HEK293 (cell line): ENCODE results near the gene ARV1.

ENCODE experiments used
- BCL11A ChIP-seq: fragments of 450-650 bp; formaldehyde crosslinking; IDR thresholded peaks from 2 replicates; pipeline ENCODE4 v1.5.1; 2016; ENCODE audit warnings: low read depth, missing biosample characterization, missing genetic modification characterization
- FEZF1 ChIP-seq: fragments of 450-650 bp; formaldehyde crosslinking; IDR thresholded peaks from 2 replicates; pipeline ENCODE4 v1.5.1; 2016; ENCODE audit warnings: missing biosample characterization, missing genetic modification characterization
- IKZF3 ChIP-seq: fragments of 450-650 bp; IDR thresholded peaks from 2 replicates; pipeline ENCODE4 v1.5.0; 2018; ENCODE audit warnings: missing biosample characterization, mild to moderate bottlenecking, missing genetic modification characterization, moderate library complexity
- KLF16 ChIP-seq: fragments of 450-650 bp; formaldehyde crosslinking; IDR thresholded peaks from 2 replicates; pipeline ENCODE4 v1.5.1; 2017; ENCODE audit warnings: missing biosample characterization, missing genetic modification characterization
- PBX3 ChIP-seq: sonication (generic); formaldehyde crosslinking; IDR thresholded peaks from 2 replicates; pipeline ENCODE4 v1.8.1; 2022; ENCODE audit warnings: mild to moderate bottlenecking, moderate library complexity, missing genetic modification reagents
- PRDM10 ChIP-seq: fragments of 450-650 bp; formaldehyde crosslinking; IDR thresholded peaks from 2 replicates; pipeline ENCODE4 v1.5.1; 2016; ENCODE audit warnings: missing biosample characterization, missing genetic modification characterization
- TCF7L2 ChIP-seq: IDR thresholded peaks from 2 replicates; pipeline ENCODE4 v1.6.1; 2011; ENCODE audit warnings: low read depth, mild to moderate bottlenecking, inconsistent platforms, low read length, moderate library complexity, borderline replicate concordance
- WT1 ChIP-seq: fragments of 450-650 bp; formaldehyde crosslinking; IDR thresholded peaks from 2 replicates; pipeline ENCODE4 v1.5.1; 2016; ENCODE audit warnings: missing biosample characterization, missing genetic modification characterization
- ZBTB11 ChIP-seq: fragments of 450-650 bp; formaldehyde crosslinking; conservative IDR thresholded peaks from 2 replicates; pipeline ENCODE4 v1.5.1; 2016; ENCODE audit warnings: low read depth, missing biosample characterization, missing genetic modification characterization
- ZBTB20 ChIP-seq: fragments of 450-650 bp; formaldehyde crosslinking; IDR thresholded peaks from 2 replicates; pipeline ENCODE4 v1.5.1; 2016; ENCODE audit warnings: missing biosample characterization, missing genetic modification characterization
- ZBTB21 ChIP-seq: fragments of 450-650 bp; formaldehyde crosslinking; IDR thresholded peaks from 2 replicates; pipeline ENCODE4 v1.5.1; 2017; ENCODE audit warnings: missing biosample characterization, missing genetic modification characterization
- ZNF10 ChIP-seq: fragments of 450-650 bp; formaldehyde crosslinking; IDR thresholded peaks from 2 replicates; pipeline ENCODE4 v1.5.1; 2017; ENCODE audit warnings: missing biosample characterization, missing genetic modification characterization
- ZNF112 ChIP-seq: fragments of 450-650 bp; formaldehyde crosslinking; IDR thresholded peaks from 2 replicates; pipeline ENCODE4 v1.5.0; 2017; ENCODE audit warnings: missing biosample characterization, missing genetic modification characterization
- ZNF148 ChIP-seq: fragments of 450-650 bp; formaldehyde crosslinking; IDR thresholded peaks from 2 replicates; pipeline ENCODE4 v1.5.0; 2017; ENCODE audit warnings: missing biosample characterization, missing genetic modification characterization, borderline replicate concordance
- ZNF157 ChIP-seq: fragments of 450-650 bp; formaldehyde crosslinking; IDR thresholded peaks from 2 replicates; pipeline ENCODE4 v1.5.1; 2016; ENCODE audit warnings: missing biosample characterization, missing genetic modification characterization
- ZNF202 ChIP-seq: fragments of 450-650 bp; formaldehyde crosslinking; IDR thresholded peaks from 2 replicates; pipeline ENCODE4 v1.5.1; 2016; ENCODE audit warnings: missing biosample characterization, missing genetic modification characterization, borderline replicate concordance
- ZNF521 ChIP-seq: fragments of 450-650 bp; formaldehyde crosslinking; IDR thresholded peaks from 2 replicates; pipeline ENCODE4 v1.5.1; 2017; ENCODE audit warnings: missing biosample characterization, mild to moderate bottlenecking, missing genetic modification characterization
- ZNF580 ChIP-seq: fragments of 450-650 bp; formaldehyde crosslinking; IDR thresholded peaks from 2 replicates; pipeline ENCODE4 v1.5.1; 2016; ENCODE audit warnings: missing biosample characterization, missing genetic modification characterization
- ZNF600 ChIP-seq: fragments of 450-650 bp; formaldehyde crosslinking; IDR thresholded peaks from 2 replicates; pipeline ENCODE4 v1.5.1; 2016; ENCODE audit warnings: missing biosample characterization, missing genetic modification characterization
- ZNF621 ChIP-seq: fragments of 450-650 bp; formaldehyde crosslinking; IDR thresholded peaks from 2 replicates; pipeline ENCODE4 v1.5.1; 2017; ENCODE audit warnings: missing biosample characterization, missing genetic modification characterization
- ZNF624 ChIP-seq: fragments of 450-650 bp; formaldehyde crosslinking; IDR thresholded peaks from 2 replicates; pipeline ENCODE4 v1.5.1; 2017; ENCODE audit warnings: missing biosample characterization, missing genetic modification characterization
- ZNF639 ChIP-seq: fragments of 450-650 bp; formaldehyde crosslinking; IDR thresholded peaks from 2 replicates; pipeline ENCODE4 v1.5.1; 2016; ENCODE audit warnings: missing biosample characterization, missing genetic modification characterization
- ZSCAN18 ChIP-seq: fragments of 450-650 bp; formaldehyde crosslinking; IDR thresholded peaks from 2 replicates; pipeline ENCODE4 v1.5.1; 2016; ENCODE audit warnings: missing biosample characterization, missing genetic modification characterization

Gene ARV1

GRCh38 chr1:230938924-230939368 lies 39.9 kb upstream of the ARV1 start (continued):
- TF ChIP-seq ZNF580 (tag by site-specific recombination) (peak; percentile 75; the same call in 1 of the 2 replicates), ZBTB20 (tag by site-specific recombination) (no peak), BCL11A (tag by site-specific recombination) (no peak), FEZF1 (tag by site-specific recombination) (peak; percentile 89), ZNF157 (tag by site-specific recombination) (no peak), ZNF202 (tag by site-specific recombination) (no peak), ZBTB11 (tag by site-specific recombination) (no peak), ZNF148 (no peak), TCF7L2 (peak; percentile 80; the same call in 1 of the 2 replicates), WT1 (0 out of 2 replicates have a peak, but pooled peaks have one; percentile 33), ZNF624 (tag by site-specific recombination) (no peak), ZNF112 (no peak), ZNF600 (tag by site-specific recombination) (peak; percentile 75), ZBTB21 (no peak), ZNF521 (tag by site-specific recombination) (no peak), ZNF639 (no peak), IKZF3 (tag by site-specific recombination) (no peak), ZNF10 (tag by site-specific recombination) (no peak), KLF16 (peak; percentile 56; the same call in 1 of the 2 replicates), ZSCAN18 (no peak), PBX3 (CRISPR knock-in tag) (no peak), ZNF621 (tag by site-specific recombination) (no peak), PRDM10 (tag by site-specific recombination) (peak; percentile 65; the same call in 1 of the 2 replicates)
